Fibroblast of peridontal ligament (primary cell): ENCODE measurements around the gene KIAA1549.

ENCODE experiments used
- DNase-seq: peaks from one replicate; pipeline ENCODE4 v3.0.0-alpha.2; 2010; ENCODE audit errors: extremely low read depth

Gene KIAA1549

GRCh38 chr7:138975343-138976104 lies 5.7 kb downstream of the KIAA1549 start:
- DNase-seq: no peak

GRCh38 chr7:138974675-138975292 lies 6.4 kb downstream of the KIAA1549 start:
- DNase-seq: no peak

GRCh38 chr7:138974103-138974502 lies 7.1 kb downstream of the KIAA1549 start:
- DNase-seq: no peak

- DNase-seq: no peak
Measured at GRCh38 chr7:138970952-138971351, 10.2 kb downstream of the KIAA1549 start.

GRCh38 chr7:138970446-138970845 lies 10.7 kb downstream of the KIAA1549 start:
- no peak for DNase-seq

GRCh38 chr7:138967159-138967558 lies 14.0 kb downstream of the KIAA1549 start:
- no peak for DNase-seq

GRCh38 chr7:138964624-138965436 lies 16.4 kb downstream of the KIAA1549 start:
- DNase-seq: no peak

- no peak for DNase-seq
Measured at GRCh38 chr7:138963675-138964074, 17.5 kb downstream of the KIAA1549 start.

- DNase-seq: no peak
Measured at GRCh38 chr7:138962561-138963270, 18.5 kb downstream of the KIAA1549 start.

GRCh38 chr7:138961159-138961558 lies 20.0 kb downstream of the KIAA1549 start:
- no peak for DNase-seq

GRCh38 chr7:138958391-138958956 lies 22.7 kb downstream of the KIAA1549 start:
- no peak for DNase-seq

- DNase-seq: no peak
Measured at GRCh38 chr7:138957753-138958390, 23.3 kb downstream of the KIAA1549 start.

- DNase-seq: no peak
Measured at GRCh38 chr7:138957217-138957616, 24.0 kb downstream of the KIAA1549 start.

- no peak for DNase-seq
Measured at GRCh38 chr7:138954545-138955475, 26.4 kb downstream of the KIAA1549 start.

- DNase-seq: no peak
Measured at GRCh38 chr7:138952791-138953190, 28.4 kb downstream of the KIAA1549 start.

- no peak for DNase-seq
Measured at GRCh38 chr7:138951953-138952352, 29.2 kb downstream of the KIAA1549 start.

GRCh38 chr7:138949421-138950088 lies 31.6 kb downstream of the KIAA1549 start:
- DNase-seq: no peak

- DNase-seq: no peak
Measured at GRCh38 chr7:138948403-138948802, 32.8 kb downstream of the KIAA1549 start.

- no peak for DNase-seq
Measured at GRCh38 chr7:138945821-138946220, 35.4 kb downstream of the KIAA1549 start.
